CD14-positive monocyte (primary cell): ENCODE measurements around the gene SYNE1. TPM values are rescaled to one million over a fixed set of nuclear protein-coding genes. Genes with fewer than 3 reads are reported as not detected.

ENCODE experiments used
- DNase-seq, 3 donors: peaks; one replicate each; pipeline ENCODE4 v3.0.0-alpha.2; 2011 to 2022
- H2AFZ ChIP-seq: 2 replicates; pipeline ENCODE4 v1.6.0; 2012; ENCODE audit warnings: mild to moderate bottlenecking, low read depth, low read length, inconsistent platforms; ENCODE audit not compliant: insufficient read depth, poor library complexity, severe bottlenecking
- H3K27ac ChIP-seq, 2 donors: 1 replicate in 1 of 2; 2 replicates in 1 of 2; pipeline ENCODE4 v1.5.1; 2012 to 2013; ENCODE audit warnings: low read length in 2 of 2, control low read depth in 1 of 2, inconsistent platforms in 1 of 2, low read depth in 1 of 2, mild to moderate bottlenecking in 1 of 2
- H3K27me3 ChIP-seq, 2 donors: one replicate each; pipeline versions ENCODE4 v1.6.0 to v1.6.1; 2011 to 2013; ENCODE audit warnings: low read length in 2 of 2; ENCODE audit not compliant: control insufficient read depth in 2 of 2, insufficient read depth in 2 of 2
- H3K36me3 ChIP-seq, 2 donors: replicated peaks in 1 of 2; 1 replicate in 1 of 2; 2 replicates in 1 of 2; pipeline versions ENCODE4 v1.5.1 to v1.6.1; 2012 to 2013; ENCODE audit warnings: low read length in 2 of 2, control low read depth in 1 of 2, inconsistent platforms in 1 of 2, mild to moderate bottlenecking in 1 of 2; ENCODE audit not compliant: insufficient read depth in 2 of 2, control insufficient read depth in 1 of 2
- H3K4me1 ChIP-seq, 2 donors: 1 replicate in 1 of 2; 2 replicates in 1 of 2; pipeline versions ENCODE4 v1.5.1 to v1.6.1; 2012 to 2013; ENCODE audit warnings: low read length in 2 of 2, control low read depth in 1 of 2, inconsistent platforms in 1 of 2, mild to moderate bottlenecking in 1 of 2, moderate library complexity in 1 of 2; ENCODE audit not compliant: insufficient read depth in 2 of 2, control insufficient read depth in 1 of 2
- H3K4me2 ChIP-seq: replicated peaks from 2 replicates; pipeline ENCODE3; 2012; ENCODE audit warnings: low read length, moderate library complexity, mild to moderate bottlenecking; ENCODE audit not compliant: poor library complexity, severe bottlenecking; ENCODE audit errors: extremely low read depth
- H3K4me3 ChIP-seq, 3 experiments: fragments of 200-600 bp in 1 of 3; sonication (generic) in 1 of 3; replicated peaks in 1 of 3; 1 replicate in 2 of 3; 2 replicates in 1 of 3; pipeline ENCODE4 v1.5.1; 2011 to 2013; ENCODE audit warnings: low read length in 3 of 3, mild to moderate bottlenecking in 3 of 3, control low read depth in 2 of 3, low read depth in 2 of 3, inconsistent platforms in 1 of 3, moderate library complexity in 1 of 3
- H3K79me2 ChIP-seq: 2 replicates; pipeline ENCODE4 v1.6.0; 2012; ENCODE audit warnings: mild to moderate bottlenecking, control low read depth, inconsistent platforms, low read length, moderate library complexity; ENCODE audit not compliant: insufficient read depth
- H3K9ac ChIP-seq: 2 replicates; pipeline ENCODE4 v1.6.0; 2017; ENCODE audit warnings: low read length, mild to moderate bottlenecking; ENCODE audit not compliant: insufficient read depth, poor library complexity, severe bottlenecking
- H3K9me3 ChIP-seq, 2 donors: replicated peaks in 1 of 2; 1 replicate in 1 of 2; 2 replicates in 1 of 2; pipeline versions ENCODE4 v1.5.1 to v1.6.1; 2012 to 2013; ENCODE audit warnings: low read length in 2 of 2, control low read depth in 1 of 2; ENCODE audit not compliant: control insufficient read depth in 1 of 2, insufficient read depth in 1 of 2
- H4K20me1 ChIP-seq: 2 replicates; pipeline ENCODE4 v1.6.0; 2012; ENCODE audit warnings: mild to moderate bottlenecking, low read length, control low read depth, moderate library complexity; ENCODE audit not compliant: insufficient read depth
- H3K27ac Mint-ChIP-seq, 7 donors: one replicate each; pipeline ENCODE4 v1.8.0; 2020; ENCODE audit warnings: mild to moderate bottlenecking in 7 of 7, mixed read lengths in 7 of 7, moderate library complexity in 6 of 7, inconsistent platforms in 2 of 7
- H3K27me3 Mint-ChIP-seq, 3 donors: one replicate each; pipeline ENCODE4 v1.8.0; 2021 to 2022; ENCODE audit warnings: low read depth in 3 of 3, mild to moderate bottlenecking in 3 of 3, mixed read lengths in 3 of 3, moderate library complexity in 3 of 3, inconsistent platforms in 1 of 3
- H3K36me3 Mint-ChIP-seq, 2 donors: one replicate each; pipeline ENCODE4 v1.8.0; 2020; ENCODE audit warnings: mixed read lengths in 2 of 2, inconsistent platforms in 1 of 2, mild to moderate bottlenecking in 1 of 2
- H3K4me1 Mint-ChIP-seq: one replicate; pipeline ENCODE4 v1.8.0; 2020; ENCODE audit warnings: mild to moderate bottlenecking, mixed read lengths
- H3K4me3 Mint-ChIP-seq, 2 donors: one replicate each; pipeline ENCODE4 v1.8.0; 2020; ENCODE audit warnings: mild to moderate bottlenecking in 2 of 2, mixed read lengths in 2 of 2, moderate library complexity in 1 of 2
- H3K9me3 Mint-ChIP-seq, 7 donors: one replicate each; pipeline ENCODE4 v1.8.0; 2020 to 2022; ENCODE audit warnings: mixed read lengths in 7 of 7, mild to moderate bottlenecking in 6 of 7, moderate library complexity in 6 of 7, inconsistent platforms in 2 of 7
- WGBS: methylation state at CpG from one replicate; pipeline ENCODE4 v1.1.5; 2013; ENCODE audit warnings: missing lambda C conversion rate; ENCODE audit not compliant: insufficient coverage; 5-methylcytosine and 5-hydroxymethylcytosine counted together
- intact Hi-C, 2 donors: fragments of 100-400 bp; cut with micrococcal nuclease; formaldehyde crosslinking; loops; one replicate each; pipeline versions ENCODE4 v1.15.0 to v1.15.1; 2023
- polyA plus RNA-seq, 3 donors: library from polyadenylated mRNA; depleted of rRNA in 1 of 3; unstranded in 2 of 3; stranded (reverse) in 1 of 3; fragments of 300-500 nt in 2 of 3; fragments of >200 nt in 1 of 3; fragmentation: Illumina TruSeq in 2 of 3; gene quantifications; 1 replicate in 2 of 3; 2 replicates in 1 of 3; pipeline ENCODE4 v1.2.3, GENCODE V29; 2012 to 2021
- TF ChIP-seq, protein P1 (sequence below): fragments of 200-600 bp; IDR thresholded peaks from one replicate; pipeline ENCODE4 v1.8.0; 2022; ENCODE audit warnings: antibody characterized with exemption, mild to moderate bottlenecking

The SYNE1 gene
- polyA plus RNA-seq, 3 donors = 3.7 to 24.5 (median 8.1) TPM

- H3K4me3 Mint-ChIP-seq = no peak overlapping the region
These were observed 469.2 kb downstream of the SYNE1 start for GRCh38 chr6:152167641-152168603.

DNA sequence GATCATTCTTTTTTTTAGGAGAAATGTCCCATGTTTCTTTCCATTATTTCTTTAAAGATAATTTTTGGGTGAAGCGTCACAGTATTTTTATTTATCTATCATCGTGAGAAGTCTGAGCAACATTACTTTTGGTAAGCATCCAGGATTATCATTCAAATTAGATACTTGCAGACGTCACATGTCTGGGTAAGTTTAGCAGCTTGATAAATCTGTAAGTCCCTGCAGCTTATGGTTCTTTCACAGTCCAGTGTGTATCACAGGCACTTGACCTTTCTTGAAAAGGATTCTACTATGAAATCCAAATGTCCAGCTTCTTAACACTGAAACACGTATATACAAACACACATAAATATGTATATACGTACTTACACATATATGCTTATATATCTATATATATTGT, 470.3 kb downstream of the SYNE1 start:
- H3K79me2 ChIP-seq = no peaks in the 10 kb centered on the region
- no peaks in the 10 kb centered on the region for H3K9me3 ChIP-seq
- intact Hi-C loops = no loop called here
- Mint-ChIP-seq H3K27me3 (peaks cover 0 to 1% (median 0%) of the 10 kb centered on the region in 3 donors), H3K4me3 (no peak overlapping the region), H3K9me3 (peaks cover 0 to 1% (median 0%) of the 10 kb centered on the region in 7 donors), H3K4me1 (peaks cover 3% of the 10 kb centered on the region), H3K36me3 (peaks cover 44 to 46% of the 10 kb centered on the region in 2 donors), H3K27ac (no peak overlapping the region)
- no peaks in the 10 kb centered on the region for H3K27me3 ChIP-seq
- no peak overlapping the region for H3K4me2 ChIP-seq
- H3K9ac ChIP-seq = no peak overlapping the region
- WGBS = 100% methylated on average over 1 of the region's 5 CpGs
- TF ChIP-seq, protein P1, sequence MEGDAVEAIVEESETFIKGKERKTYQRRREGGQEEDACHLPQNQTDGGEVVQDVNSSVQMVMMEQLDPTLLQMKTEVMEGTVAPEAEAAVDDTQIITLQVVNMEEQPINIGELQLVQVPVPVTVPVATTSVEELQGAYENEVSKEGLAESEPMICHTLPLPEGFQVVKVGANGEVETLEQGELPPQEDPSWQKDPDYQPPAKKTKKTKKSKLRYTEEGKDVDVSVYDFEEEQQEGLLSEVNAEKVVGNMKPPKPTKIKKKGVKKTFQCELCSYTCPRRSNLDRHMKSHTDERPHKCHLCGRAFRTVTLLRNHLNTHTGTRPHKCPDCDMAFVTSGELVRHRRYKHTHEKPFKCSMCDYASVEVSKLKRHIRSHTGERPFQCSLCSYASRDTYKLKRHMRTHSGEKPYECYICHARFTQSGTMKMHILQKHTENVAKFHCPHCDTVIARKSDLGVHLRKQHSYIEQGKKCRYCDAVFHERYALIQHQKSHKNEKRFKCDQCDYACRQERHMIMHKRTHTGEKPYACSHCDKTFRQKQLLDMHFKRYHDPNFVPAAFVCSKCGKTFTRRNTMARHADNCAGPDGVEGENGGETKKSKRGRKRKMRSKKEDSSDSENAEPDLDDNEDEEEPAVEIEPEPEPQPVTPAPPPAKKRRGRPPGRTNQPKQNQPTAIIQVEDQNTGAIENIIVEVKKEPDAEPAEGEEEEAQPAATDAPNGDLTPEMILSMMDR = no peak
- H3K27ac ChIP-seq = no peak overlapping the region
- no peaks in the 10 kb centered on the region for H3K4me1 ChIP-seq
- H3K4me3 ChIP-seq = no peak overlapping the region
- H2AFZ ChIP-seq = no peak overlapping the region
- H3K36me3 ChIP-seq = peaks cover 5 to 27% of the 10 kb centered on the region in 2 donors
- no peak for DNase-seq
- no peaks in the 10 kb centered on the region for H4K20me1 ChIP-seq

More at GRCh38 chr6:152167641-152168603, 469.2 kb downstream of the SYNE1 start:
- Histone ChIP-seq H3K4me1 (no peaks in the 10 kb centered on the region), H3K79me2 (no peaks in the 10 kb centered on the region), H3K36me3 (peaks cover 5 to 28% of the 10 kb centered on the region in 2 donors), H3K4me3 (no peak overlapping the region), H2AFZ (no peak overlapping the region), H3K4me2 (no peak overlapping the region), H3K9ac (no peak overlapping the region), H3K27me3 (no peaks in the 10 kb centered on the region), H3K9me3 (no peaks in the 10 kb centered on the region), H4K20me1 (no peaks in the 10 kb centered on the region), H3K27ac (no peak overlapping the region)
- WGBS = 96% methylated on average over 5 of the region's 13 CpGs
- H3K9me3 Mint-ChIP-seq = peaks cover 0 to 1% (median 0%) of the 10 kb centered on the region in 7 donors
- TF ChIP-seq, protein P1 = no peak
- peaks cover 3% of the 10 kb centered on the region for H3K4me1 Mint-ChIP-seq
- H3K27ac Mint-ChIP-seq = peak overlapping the region in 1 of 7 donors; percentile 20
- H3K36me3 Mint-ChIP-seq = peaks cover 40 to 42% of the 10 kb centered on the region in 2 donors
- peaks cover 0 to 1% (median 0%) of the 10 kb centered on the region in 3 donors for H3K27me3 Mint-ChIP-seq
- intact Hi-C loops = no loop called here
- DNase-seq = no peak
